GM06990 (cell line): ENCODE data around the gene CCNI.

Source experiments
- DNase-seq: peaks from one replicate; pipeline ENCODE4 v3.0.0-alpha.2; 2011; ENCODE audit not compliant: insufficient read length; ENCODE audit errors: extremely low read depth
- H3K27me3 ChIP-seq: replicated peaks from 2 replicates; pipeline ENCODE4 v1.6.0; 2011; ENCODE audit warnings: low read length; ENCODE audit not compliant: control insufficient read depth, insufficient read depth
- H3K36me3 ChIP-seq: 2 replicates; pipeline ENCODE4 v1.5.1; 2011; ENCODE audit warnings: low read length; ENCODE audit not compliant: control insufficient read depth, insufficient read depth
- H3K4me3 ChIP-seq: replicated peaks from 2 replicates; pipeline ENCODE4 v1.5.1; 2011; ENCODE audit warnings: low read depth, mild to moderate bottlenecking, control low read depth, low read length
- TF ChIP-seq, protein P1 (sequence below): IDR thresholded peaks from 2 replicates; pipeline ENCODE4 v1.5.1; 2011; ENCODE audit warnings: low read length, control low read depth, mild to moderate bottlenecking, inconsistent platforms; ENCODE audit not compliant: insufficient read depth, poor library complexity, severe bottlenecking

CCNI gene

DNA sequence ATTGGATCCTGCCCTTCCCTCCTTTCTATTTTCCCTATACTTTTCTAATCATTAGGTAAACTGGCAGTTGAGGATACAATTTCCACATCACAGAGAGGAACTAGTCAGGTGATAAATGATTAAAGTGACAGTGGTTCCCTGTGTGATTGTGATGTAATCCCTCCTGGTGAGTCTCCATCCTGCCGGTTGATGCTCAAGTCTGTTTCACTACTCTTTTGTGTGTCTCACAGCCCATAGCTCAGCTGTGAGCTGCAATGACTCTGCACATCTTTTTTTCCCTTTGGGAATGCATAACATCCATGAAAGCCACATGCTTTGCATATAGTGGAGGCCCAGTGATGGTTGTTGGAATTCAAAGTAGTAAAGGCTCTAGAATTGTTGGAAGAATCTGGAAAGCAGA lies 60.4 kb downstream of the CCNI start:
- DNase-seq = no peak
- Histone ChIP-seq H3K4me3 (no peak overlapping the region), H3K36me3 (peaks cover 21% of the 10 kb centered on the region), H3K27me3 (no peaks in the 10 kb centered on the region)
- TF ChIP-seq, protein P1, sequence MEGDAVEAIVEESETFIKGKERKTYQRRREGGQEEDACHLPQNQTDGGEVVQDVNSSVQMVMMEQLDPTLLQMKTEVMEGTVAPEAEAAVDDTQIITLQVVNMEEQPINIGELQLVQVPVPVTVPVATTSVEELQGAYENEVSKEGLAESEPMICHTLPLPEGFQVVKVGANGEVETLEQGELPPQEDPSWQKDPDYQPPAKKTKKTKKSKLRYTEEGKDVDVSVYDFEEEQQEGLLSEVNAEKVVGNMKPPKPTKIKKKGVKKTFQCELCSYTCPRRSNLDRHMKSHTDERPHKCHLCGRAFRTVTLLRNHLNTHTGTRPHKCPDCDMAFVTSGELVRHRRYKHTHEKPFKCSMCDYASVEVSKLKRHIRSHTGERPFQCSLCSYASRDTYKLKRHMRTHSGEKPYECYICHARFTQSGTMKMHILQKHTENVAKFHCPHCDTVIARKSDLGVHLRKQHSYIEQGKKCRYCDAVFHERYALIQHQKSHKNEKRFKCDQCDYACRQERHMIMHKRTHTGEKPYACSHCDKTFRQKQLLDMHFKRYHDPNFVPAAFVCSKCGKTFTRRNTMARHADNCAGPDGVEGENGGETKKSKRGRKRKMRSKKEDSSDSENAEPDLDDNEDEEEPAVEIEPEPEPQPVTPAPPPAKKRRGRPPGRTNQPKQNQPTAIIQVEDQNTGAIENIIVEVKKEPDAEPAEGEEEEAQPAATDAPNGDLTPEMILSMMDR = no peak

DNA sequence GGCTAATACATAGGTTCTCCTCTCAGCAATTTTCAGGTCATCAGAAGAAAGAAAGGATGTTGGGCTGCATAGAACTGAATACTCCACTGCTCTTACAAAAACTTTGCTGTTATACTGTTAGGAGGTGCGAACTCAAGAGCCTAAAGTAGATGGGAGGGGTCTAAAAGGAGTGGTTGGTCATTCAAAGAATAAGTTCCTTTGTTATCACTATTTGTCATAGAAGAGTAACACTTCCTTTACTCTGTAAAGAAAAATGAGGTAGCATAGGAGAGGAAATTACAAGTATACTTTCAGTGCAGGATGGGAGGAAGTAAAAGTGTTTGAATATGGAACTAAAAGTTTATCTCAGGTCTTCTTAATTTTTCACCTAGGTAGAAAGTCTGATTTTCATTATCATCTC lies 61.5 kb downstream of the CCNI start:
- Histone ChIP-seq H3K4me3 (no peak overlapping the region), H3K27me3 (no peaks in the 10 kb centered on the region), H3K36me3 (peaks cover 18% of the 10 kb centered on the region)
- TF ChIP-seq, protein P1 = no peak
- no peak for DNase-seq

DNA sequence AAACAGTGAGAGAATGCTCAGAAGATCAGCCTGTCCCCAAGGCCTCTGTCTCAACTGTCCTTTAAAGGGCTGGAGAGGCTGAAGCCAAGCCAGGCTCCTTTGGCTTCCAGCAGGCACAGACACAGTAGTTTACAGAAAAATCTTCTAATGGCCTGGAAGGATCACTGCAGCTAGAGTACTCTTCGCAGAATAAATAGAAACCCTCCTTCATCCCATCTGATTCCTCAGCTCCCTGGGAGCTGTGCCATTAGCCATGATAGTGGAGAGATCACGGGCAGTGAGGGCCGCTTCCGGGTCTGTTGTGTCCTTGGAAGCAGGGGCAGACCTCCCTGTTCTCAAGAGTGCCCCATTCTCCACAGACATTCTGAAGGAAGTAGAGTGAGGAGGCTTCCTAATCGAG lies 63.1 kb downstream of the CCNI start:
- TF ChIP-seq, protein P1 = no peak
- DNase-seq = no peak
- Histone ChIP-seq H3K27me3 (no peaks in the 10 kb centered on the region), H3K36me3 (peaks cover 15% of the 10 kb centered on the region), H3K4me3 (no peak overlapping the region)

DNA sequence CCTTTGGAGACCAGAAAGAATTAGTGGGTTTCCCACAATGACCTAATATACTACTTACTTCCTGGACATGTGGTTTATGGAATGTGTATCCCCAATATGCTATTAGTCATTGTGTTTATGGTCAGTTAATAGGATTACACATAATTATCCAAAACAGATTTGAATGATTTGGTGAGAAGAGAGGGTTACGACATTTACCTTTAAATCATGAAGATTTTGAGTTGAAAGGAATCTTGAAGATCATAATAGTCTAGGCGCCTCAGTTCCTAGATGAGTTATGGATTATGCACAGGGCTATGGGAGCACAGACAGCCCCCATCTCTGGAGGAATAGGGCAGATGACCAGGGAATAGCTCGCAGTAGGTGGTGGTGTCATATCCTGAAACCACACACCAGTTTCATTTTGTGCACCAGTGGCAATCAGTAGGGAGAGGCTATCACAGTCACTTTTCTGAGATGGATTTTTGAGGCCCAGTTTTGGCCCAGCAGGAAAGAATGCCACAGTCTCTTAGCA lies 64.9 kb downstream of the CCNI start:
- H3K36me3 ChIP-seq = peaks cover 15% of the 10 kb centered on the region
- no peak overlapping the region for H3K4me3 ChIP-seq
- no peaks in the 10 kb centered on the region for H3K27me3 ChIP-seq
- no peak for DNase-seq
- TF ChIP-seq, protein P1 = no peak

DNA sequence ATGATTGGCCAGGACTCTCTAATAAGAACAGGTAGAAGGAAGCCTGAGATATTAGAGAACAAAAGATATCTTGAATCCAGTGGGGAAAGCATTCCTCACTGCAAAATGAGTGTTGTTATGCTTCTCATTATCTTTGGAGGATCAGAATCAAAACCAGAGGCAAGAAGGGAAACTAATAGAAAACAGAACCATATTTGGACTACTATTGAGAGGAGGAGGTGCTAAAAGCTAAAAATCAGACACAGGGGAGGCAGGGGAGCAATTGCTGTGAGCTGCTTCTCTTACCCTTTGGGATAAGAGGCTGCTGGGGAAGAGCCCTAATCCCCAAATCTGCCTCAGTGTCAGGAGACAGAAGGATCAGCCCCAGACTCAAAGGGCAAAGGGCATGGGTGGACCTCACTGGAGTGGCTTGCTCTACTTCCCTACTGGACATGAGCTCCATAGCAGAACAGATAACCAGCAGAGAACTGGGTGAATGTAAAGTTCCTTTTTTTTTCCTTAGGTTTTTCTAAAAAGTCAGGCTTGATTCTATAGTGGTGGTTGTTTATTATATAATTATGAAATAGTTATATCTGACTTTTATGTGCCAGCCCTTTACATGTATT lies 66.2 kb downstream of the CCNI start:
- DNase-seq = no peak
- H3K36me3 ChIP-seq = peaks cover 6% of the 10 kb centered on the region
- H3K27me3 ChIP-seq = no peaks in the 10 kb centered on the region
- no peak overlapping the region for H3K4me3 ChIP-seq
- TF ChIP-seq, protein P1 = no peak
